Measurements from ENCODE around the gene HECW1.
"Not testable (repeated sequence)": the region's sequence is repeated elsewhere in the genome, so short reads cannot be mapped to it uniquely, and the experiment has no call there.

Gene HECW1

GRCh38 chr7:43119371-43120075 is 7.1 kb downstream of the HECW1 start:
- no peak for TF ChIP-seq POLR2A (IDR thresholded peaks at IDR 0.05; ENCODE audit: low read depth, low read length)
- peak; percentile 52 for FAIRE-seq

GRCh38 chr7:43121973-43122372 is 9.5 kb downstream of the HECW1 start:
- no peak for TF ChIP-seq POLR2A (IDR thresholded peaks at IDR 0.05; ENCODE audit: low read depth, low read length)
- DNase-seq (ENCODE audit: insufficient read length, low spot score) (no peak), FAIRE-seq (no peak)

More at GRCh38 chr7:43119371-43120075, 7.1 kb downstream of the HECW1 start:
- peak; percentile 69 for DNase-seq (ENCODE audit: insufficient read length, low spot score)

GRCh38 chr7:43123457-43123856 is 11.0 kb downstream of the HECW1 start:
- FAIRE-seq, result no peak
- no peak for DNase-seq (ENCODE audit: insufficient read length, low spot score)
- TF ChIP-seq POLR2A (IDR thresholded peaks at IDR 0.05; ENCODE audit: low read depth, low read length), result no peak

- no peak for TF ChIP-seq POLR2A (IDR thresholded peaks at IDR 0.05; ENCODE audit: low read depth, low read length)
- DNase-seq (ENCODE audit: insufficient read length, low spot score), result no peak
- FAIRE-seq, result no peak
Observed at GRCh38 chr7:43124388-43124787, 11.9 kb downstream of the HECW1 start.

- no peak for TF ChIP-seq POLR2A (IDR thresholded peaks at IDR 0.05; ENCODE audit: low read depth, low read length)
- DNase-seq (ENCODE audit: insufficient read length, low spot score) (no peak), FAIRE-seq (no peak)
Observed at GRCh38 chr7:43130347-43130746, 17.9 kb downstream of the HECW1 start.

- no peak for FAIRE-seq
- no peak for TF ChIP-seq POLR2A (IDR thresholded peaks at IDR 0.05; ENCODE audit: low read depth, low read length)
- no peak for DNase-seq (ENCODE audit: insufficient read length, low spot score)
Observed at GRCh38 chr7:43135129-43135528, 22.7 kb downstream of the HECW1 start.

- TF ChIP-seq POLR2A (IDR thresholded peaks at IDR 0.05; ENCODE audit: low read depth, low read length), result no peak
- FAIRE-seq (no peak), DNase-seq (ENCODE audit: insufficient read length, low spot score) (no peak)
Observed at GRCh38 chr7:43136064-43136463, 23.6 kb downstream of the HECW1 start.

GRCh38 chr7:43137121-43137744 is 24.8 kb downstream of the HECW1 start:
- FAIRE-seq; DNase-seq (ENCODE audit: insufficient read length, low spot score): not testable (repeated sequence)

GRCh38 chr7:43137811-43138210 is 25.4 kb downstream of the HECW1 start:
- no peak for TF ChIP-seq POLR2A (IDR thresholded peaks at IDR 0.05; ENCODE audit: low read depth, low read length)
- DNase-seq (ENCODE audit: insufficient read length, low spot score) (no peak), FAIRE-seq (no peak)

GRCh38 chr7:43138710-43139109 is 26.3 kb downstream of the HECW1 start:
- FAIRE-seq, result no peak
- no peak for DNase-seq (ENCODE audit: insufficient read length, low spot score)
- no peak for TF ChIP-seq POLR2A (IDR thresholded peaks at IDR 0.05; ENCODE audit: low read depth, low read length)

- no peak for TF ChIP-seq POLR2A (IDR thresholded peaks at IDR 0.05; ENCODE audit: low read depth, low read length)
- no peak for DNase-seq (ENCODE audit: insufficient read length, low spot score)
- FAIRE-seq, result no peak
Observed at GRCh38 chr7:43139137-43139536, 26.7 kb downstream of the HECW1 start.

GRCh38 chr7:43140186-43140585 is 27.7 kb downstream of the HECW1 start:
- FAIRE-seq (no peak), DNase-seq (ENCODE audit: insufficient read length, low spot score) (no peak)
- no peak for TF ChIP-seq POLR2A (IDR thresholded peaks at IDR 0.05; ENCODE audit: low read depth, low read length)

- FAIRE-seq (no peak), DNase-seq (ENCODE audit: insufficient read length, low spot score) (no peak)
- no peak for TF ChIP-seq POLR2A (IDR thresholded peaks at IDR 0.05; ENCODE audit: low read depth, low read length)
Observed at GRCh38 chr7:43141091-43141490, 28.6 kb downstream of the HECW1 start.

GRCh38 chr7:43142703-43143102 is 30.3 kb downstream of the HECW1 start:
- no peak for TF ChIP-seq POLR2A (IDR thresholded peaks at IDR 0.05; ENCODE audit: low read depth, low read length)
- FAIRE-seq (no peak), DNase-seq (ENCODE audit: insufficient read length, low spot score) (no peak)

GRCh38 chr7:43143918-43144589 is 31.6 kb downstream of the HECW1 start:
- FAIRE-seq (no peak), DNase-seq (ENCODE audit: insufficient read length, low spot score) (no peak)
- TF ChIP-seq POLR2A (IDR thresholded peaks at IDR 0.05; ENCODE audit: low read depth, low read length), result no peak

All from H54 (cell line).